Small intestine (tissue), 16 donors: ENCODE results near the gene MRPS7. TPM values are rescaled to one million over a fixed set of nuclear protein-coding genes. Genes with fewer than 3 reads are reported as not detected.

ENCODE experiments used
- DNase-seq, 2 donors: peaks; one replicate each; pipeline versions ENCODE4 v3.0.0 to v3.0.0-alpha.2; 2013
- FAIRE-seq: peaks from 2 replicates; lab custom pipeline; 2012; peaks lifted over from hg19 to GRCh38; lab: Jason Lieb, UNC
- H3K27ac ChIP-seq, 3 donors: one replicate each; pipeline ENCODE4 v1.5.1; 2013; ENCODE audit warnings: low read length in 2 of 3, mild to moderate bottlenecking in 2 of 3, control low read depth in 1 of 3, inconsistent platforms in 1 of 3, low read depth in 1 of 3, moderate library complexity in 1 of 3
- H3K27me3 ChIP-seq, 3 donors: one replicate each; pipeline ENCODE4 v1.6.1; 2013; ENCODE audit warnings: low read length in 3 of 3, inconsistent platforms in 1 of 3; ENCODE audit not compliant: control insufficient read depth in 3 of 3, insufficient read depth in 3 of 3
- H3K36me3 ChIP-seq, 3 donors: one replicate each; pipeline ENCODE4 v1.6.1; 2013; ENCODE audit warnings: low read length in 3 of 3, inconsistent platforms in 1 of 3, low read depth in 1 of 3, mild to moderate bottlenecking in 1 of 3, moderate library complexity in 1 of 3; ENCODE audit not compliant: control insufficient read depth in 3 of 3, insufficient read depth in 2 of 3
- H3K4me1 ChIP-seq, 3 donors: one replicate each; pipeline ENCODE4 v1.6.1; 2013; ENCODE audit warnings: low read length in 2 of 3, inconsistent platforms in 1 of 3, low read depth in 1 of 3, mild to moderate bottlenecking in 1 of 3, moderate library complexity in 1 of 3; ENCODE audit not compliant: control insufficient read depth in 3 of 3, insufficient read depth in 2 of 3
- H3K4me3 ChIP-seq, 3 donors: one replicate each; pipeline ENCODE4 v1.5.1; 2013; ENCODE audit warnings: low read length in 3 of 3, control low read depth in 1 of 3, inconsistent platforms in 1 of 3, low read depth in 1 of 3, mild to moderate bottlenecking in 1 of 3, moderate library complexity in 1 of 3
- H3K9me3 ChIP-seq, 2 donors: one replicate each; pipeline ENCODE4 v1.6.1; 2013; ENCODE audit warnings: low read depth in 1 of 2, low read length in 1 of 2; ENCODE audit not compliant: control insufficient read depth in 2 of 2, insufficient read depth in 1 of 2
- WGBS, 3 donors: extraction: QIAGEN DNeasy Blood & Tissue Kit; methylation state at CpG; one replicate each; pipeline ENCODE4 v1.1.7; 2013; 5-methylcytosine and 5-hydroxymethylcytosine counted together
- long read RNA-seq, 10 donors: transcript quantifications; one replicate each; lab custom pipeline, GENCODE V29; 2026
- polyA plus RNA-seq, 4 donors: library from polyadenylated mRNA; stranded (reverse) in 3 of 4; unstranded in 1 of 4; fragments of 200-250 nt in 3 of 4; fragments of 120-200 nt in 1 of 4; gene quantifications; one replicate each; pipeline versions ENCODE4 v1.2.1 to v1.2.3, GENCODE V29; 2013
- donor health status: healthy with polysubstance abuse.
- donor health status: control.
- donor health status: control.
- donor health status: Bipolar disorder and iron deficiency.
- donor health status: healthy.

MRPS7 gene
- 10 to 100 TPM; 55.9 to 88.6 (median 74.4) TPM for polyA plus RNA-seq
- long read RNA-seq, donor 1, result 0 reads
- long read RNA-seq, donor 2, transcript MRPS7-201 (5 exons, 1,406 nt), result major isoform, 24 of 24 reads
- long read RNA-seq, donor 2, partial matches to known transcripts, result 0 of 24 reads
- long read RNA-seq, donor 2, other reads (novel, unspliced or antisense), result 0 of 24 reads
- long read RNA-seq, donor 3, transcript MRPS7-201 (5 exons, 1,406 nt), result major isoform, 22 of 23 reads
- long read RNA-seq, donor 3, partial matches to known transcripts, result 0 of 23 reads
- long read RNA-seq, donor 3, other reads (novel, unspliced or antisense), result 0 of 23 reads
- long read RNA-seq, donor 4, partial matches to known transcripts, result 0 of 2 reads
- long read RNA-seq, donor 4, other reads (novel, unspliced or antisense), result 0 of 2 reads
- long read RNA-seq, donor 5, transcript MRPS7-201 (5 exons, 1,406 nt), result major isoform, 11 of 15 reads
- long read RNA-seq, donor 5, partial matches to known transcripts, result 0 of 15 reads
- long read RNA-seq, donor 5, other reads (novel, unspliced or antisense), result 0 of 15 reads
- long read RNA-seq, donor 6, transcript MRPS7-201 (5 exons, 1,406 nt), result major isoform, 29 of 63 reads
- long read RNA-seq, donor 6, transcript MRPS7-203 (4 exons, 1,638 nt), result minor isoform, 5 of 63 reads
- long read RNA-seq, donor 6, partial matches to known transcripts, result 27 of 63 reads
- long read RNA-seq, donor 6, other reads (novel, unspliced or antisense), result 0 of 63 reads
- long read RNA-seq, donor 7, transcript MRPS7-201 (5 exons, 1,406 nt), result major isoform, 100 of 168 reads
- long read RNA-seq, donor 7, transcript MRPS7-203 (4 exons, 1,638 nt), result minor isoform, 7 of 168 reads
- long read RNA-seq, donor 7, partial matches to known transcripts, result 55 of 168 reads
- long read RNA-seq, donor 7, other reads (novel, unspliced or antisense), result 5 of 168 reads
- long read RNA-seq, donor 8, transcript MRPS7-201 (5 exons, 1,406 nt), result major isoform, 6 of 7 reads
- long read RNA-seq, donor 8, partial matches to known transcripts, result 0 of 7 reads
- long read RNA-seq, donor 8, other reads (novel, unspliced or antisense), result 0 of 7 reads
- long read RNA-seq, donor 9, transcript MRPS7-201 (5 exons, 1,406 nt), result major isoform, 10 of 10 reads
- long read RNA-seq, donor 9, partial matches to known transcripts, result 0 of 10 reads
- long read RNA-seq, donor 9, other reads (novel, unspliced or antisense), result 0 of 10 reads
- long read RNA-seq, donor 10, transcript MRPS7-201 (5 exons, 1,406 nt), result major isoform, 37 of 56 reads
- long read RNA-seq, donor 10, partial matches to known transcripts, result 5 of 56 reads
- long read RNA-seq, donor 10, other reads (novel, unspliced or antisense), result 13 of 56 reads

DNA sequence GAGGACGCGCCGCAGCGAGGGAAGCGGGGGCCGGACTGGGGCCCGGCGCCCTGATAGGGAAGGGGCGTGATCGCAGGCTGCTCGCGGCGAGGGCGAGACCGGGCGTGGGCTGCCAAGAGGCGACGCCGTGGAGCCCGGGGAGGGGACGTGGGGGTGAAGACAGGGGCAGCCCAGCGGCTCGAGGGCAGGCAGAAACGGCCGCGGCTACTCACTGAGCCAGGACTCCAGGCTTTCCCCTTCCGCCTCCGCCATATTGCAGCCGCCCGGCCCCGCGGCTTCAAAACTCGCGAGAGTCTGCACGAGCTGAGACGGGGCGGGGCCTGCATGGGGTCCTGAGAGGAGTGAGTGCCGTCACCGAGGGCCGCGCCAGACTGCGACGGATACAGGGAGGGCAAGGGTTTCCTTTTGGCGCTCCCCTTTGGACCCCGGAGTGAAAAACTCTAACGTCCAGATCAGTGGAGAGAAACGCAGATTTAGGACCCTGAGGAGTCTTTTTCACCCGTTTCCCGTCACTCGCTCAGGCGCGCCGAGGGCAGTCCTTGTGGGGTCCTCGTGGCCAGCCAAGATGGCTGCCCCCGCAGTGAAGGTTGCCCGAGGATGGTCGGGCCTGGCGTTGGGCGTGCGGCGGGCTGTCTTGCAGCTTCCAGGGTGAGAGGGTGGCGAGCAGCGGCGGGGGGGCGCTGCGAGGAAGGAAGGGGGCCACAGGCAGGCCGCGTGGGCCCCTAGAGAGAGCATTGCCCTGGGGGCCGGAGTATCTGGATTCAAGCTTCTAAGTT is at the start of gene MRPS7, which contains the start of gene GGA3:
Gene MRPS7, plus strand, starts transcription at position 544 of the 776 bp plus-strand sequence. Its CDS starts 22 bp downstream, at position 566.
Gene GGA3, minus strand, starts transcription at position 271 of the 776 bp plus-strand sequence. Its CDS starts 19 bp downstream, at position 252.
- FAIRE-seq (no peak), DNase-seq (peak; percentile 95 to 98)
- H3K27me3 ChIP-seq, result no peaks in the 10 kb centered on the region
- peak within 1 kb of the TSS; percentile 81 to 99 (median 93) for H3K27ac ChIP-seq
- H3K9me3 ChIP-seq, result no peaks in the 10 kb centered on the region
- 0 to 1% (median 1%) methylated on average over 56 to 68 of the region's 69 CpGs for WGBS, 3 donors
- peaks cover 4 to 18% (median 9%) of the 10 kb centered on the region in 3 donors for H3K4me1 ChIP-seq
- H3K36me3 ChIP-seq, result peaks cover 0 to 33% (median 4%) of the 10 kb centered on the region in 3 donors
- peak within 1 kb of the TSS; percentile 84 to 94 (median 93) for H3K4me3 ChIP-seq

DNA sequence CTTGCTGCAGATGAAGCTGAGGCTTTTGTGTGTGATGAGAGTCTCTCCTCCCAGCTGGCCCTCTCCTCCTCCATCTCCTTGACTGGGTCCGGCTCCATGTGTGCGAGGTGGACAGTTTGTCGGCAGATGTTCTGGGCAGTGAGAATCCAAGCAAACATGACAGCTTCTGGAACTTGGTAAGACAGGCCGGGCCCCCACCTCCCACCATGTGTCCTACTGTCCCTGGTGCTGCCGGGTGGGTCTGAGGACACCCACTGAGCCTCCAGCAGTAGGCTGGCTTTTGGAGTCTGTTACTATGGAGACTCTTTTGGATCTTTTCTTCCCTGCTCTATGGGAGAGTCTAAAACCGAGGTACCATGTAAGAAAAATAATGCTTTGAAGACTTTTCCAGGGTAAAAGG is 43.5 kb upstream of the MRPS7 start:
- Histone ChIP-seq H3K9me3 (no peaks in the 10 kb centered on the region), H3K27ac (no peak overlapping the region), H3K27me3 (no peaks in the 10 kb centered on the region), H3K36me3 (peaks cover 13 to 73% (median 15%) of the 10 kb centered on the region in 3 donors), H3K4me1 (no peaks in the 10 kb centered on the region), H3K4me3 (no peak overlapping the region)
- FAIRE-seq (no peak), DNase-seq (no peak)
- 92 to 94% (median 94%) methylated on average over 6 of the region's 6 CpGs for whole genome bisulfite sequencing, 3 donors

DNA sequence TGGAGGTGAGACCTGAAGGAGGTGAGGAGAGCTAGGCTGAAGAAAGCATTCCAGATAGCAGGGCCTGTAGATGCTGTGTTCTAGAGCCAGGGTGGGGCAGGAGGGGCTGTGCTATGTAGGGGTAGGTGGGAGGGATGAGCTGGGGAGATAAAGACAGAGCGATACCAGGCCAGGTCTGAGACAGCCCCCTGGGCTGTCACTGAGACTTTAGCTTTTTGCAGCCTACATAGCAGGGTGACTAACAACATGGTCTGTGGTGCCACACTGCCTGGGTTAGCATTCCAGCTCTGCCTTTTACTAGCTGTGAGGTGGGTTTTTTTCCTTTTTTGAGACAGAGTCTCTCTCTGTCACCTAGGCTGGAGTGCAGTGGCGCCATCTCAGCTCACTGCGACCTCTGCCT is 41.9 kb upstream of the MRPS7 start:
- Histone ChIP-seq H3K36me3 (peaks cover 11 to 75% (median 11%) of the 10 kb centered on the region in 3 donors), H3K27ac (no peak overlapping the region), H3K4me3 (no peak overlapping the region), H3K27me3 (no peaks in the 10 kb centered on the region), H3K9me3 (no peaks in the 10 kb centered on the region), H3K4me1 (no peaks in the 10 kb centered on the region)
- no peak for DNase-seq
- FAIRE-seq, result no peak
- WGBS, 3 donors, result 96 to 100% (median 99%) methylated on average over 3 of the region's 3 CpGs

DNA sequence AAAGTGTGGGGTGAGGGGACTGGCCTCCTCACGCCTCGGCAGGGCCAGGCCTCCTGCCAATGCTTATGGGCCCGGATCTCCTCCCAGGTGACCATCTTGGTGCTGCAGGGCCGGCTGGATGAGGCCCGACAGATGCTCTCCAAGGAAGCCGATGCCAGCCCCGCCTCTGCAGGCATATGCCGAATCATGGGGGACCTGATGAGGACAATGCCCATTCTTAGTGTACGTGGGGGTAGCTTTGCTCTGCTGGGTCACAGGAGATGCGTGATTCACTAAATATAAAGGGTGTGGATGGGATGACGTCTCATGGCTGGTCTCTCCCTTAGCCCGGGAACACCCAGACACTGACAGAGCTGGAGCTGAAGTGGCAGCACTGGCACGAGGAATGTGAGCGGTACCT is 36.7 kb upstream of the MRPS7 start:
- H3K9me3 ChIP-seq, result no peaks in the 10 kb centered on the region
- no peak for DNase-seq
- no peak overlapping the region for H3K4me3 ChIP-seq
- 84 to 86% (median 85%) methylated on average over 14 of the region's 14 CpGs for WGBS, 3 donors
- FAIRE-seq, result no peak
- H3K36me3 ChIP-seq, result peaks cover 12 to 79% (median 20%) of the 10 kb centered on the region in 3 donors
- no peaks in the 10 kb centered on the region for H3K4me1 ChIP-seq
- no peaks in the 10 kb centered on the region for H3K27me3 ChIP-seq
- no peak overlapping the region for H3K27ac ChIP-seq

DNA sequence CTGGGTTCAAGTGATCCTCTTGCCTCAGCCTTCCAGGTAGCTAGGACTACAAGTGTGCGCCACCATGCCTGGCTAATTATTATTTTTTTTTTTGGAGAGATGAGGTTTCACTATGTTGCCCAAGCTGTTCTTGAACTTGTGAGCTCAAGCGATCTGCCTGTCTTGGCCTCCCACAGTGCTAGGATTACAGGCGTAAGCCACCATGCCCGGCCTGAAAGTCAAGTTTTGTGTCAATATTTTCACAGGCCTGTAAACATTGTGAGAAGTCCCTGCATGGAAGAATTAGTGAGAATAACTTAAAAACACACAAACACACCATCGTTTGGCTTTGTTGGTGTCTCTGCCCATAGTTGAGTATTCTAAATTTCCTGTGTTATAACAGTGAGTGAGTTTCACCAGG is 34.0 kb upstream of the MRPS7 start:
- Histone ChIP-seq H3K9me3 (no peaks in the 10 kb centered on the region), H3K4me1 (no peaks in the 10 kb centered on the region), H3K27ac (no peak overlapping the region), H3K4me3 (no peak overlapping the region), H3K36me3 (peaks cover 14 to 89% (median 23%) of the 10 kb centered on the region in 3 donors), H3K27me3 (no peaks in the 10 kb centered on the region)
- DNase-seq (no peak), FAIRE-seq (no peak)
- WGBS, 3 donors, result 87 to 89% (median 87%) methylated on average over 5 of the region's 5 CpGs

DNA sequence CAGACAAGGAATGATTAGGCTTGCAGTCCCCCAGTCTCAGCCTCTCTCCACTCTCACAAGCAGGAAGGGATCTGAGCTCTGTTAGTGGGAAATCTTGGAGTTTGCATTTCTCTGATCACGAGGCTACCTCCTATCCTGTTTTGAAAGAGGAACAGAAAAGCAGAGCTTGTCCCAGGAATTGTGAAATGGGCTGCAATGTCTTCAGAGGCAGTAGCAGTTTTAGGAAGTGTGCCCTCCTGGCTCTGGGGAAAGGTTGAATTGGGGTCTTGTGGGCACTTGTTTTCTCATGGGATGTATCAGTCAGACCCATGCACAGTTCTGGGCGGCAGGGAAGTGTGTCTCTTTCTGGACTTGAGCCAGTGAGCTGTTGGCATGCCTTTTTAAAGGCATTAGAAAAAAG is 33.4 kb upstream of the MRPS7 start:
- no peak overlapping the region for H3K27ac ChIP-seq
- no peaks in the 10 kb centered on the region for H3K27me3 ChIP-seq
- no peak overlapping the region for H3K4me3 ChIP-seq
- H3K36me3 ChIP-seq, result peaks cover 14 to 93% (median 27%) of the 10 kb centered on the region in 3 donors
- FAIRE-seq (no peak), DNase-seq (no peak)
- 70 to 73% (median 70%) methylated on average over 2 of the region's 2 CpGs for WGBS, 3 donors
- H3K4me1 ChIP-seq, result no peaks in the 10 kb centered on the region
- H3K9me3 ChIP-seq, result no peaks in the 10 kb centered on the region

DNA sequence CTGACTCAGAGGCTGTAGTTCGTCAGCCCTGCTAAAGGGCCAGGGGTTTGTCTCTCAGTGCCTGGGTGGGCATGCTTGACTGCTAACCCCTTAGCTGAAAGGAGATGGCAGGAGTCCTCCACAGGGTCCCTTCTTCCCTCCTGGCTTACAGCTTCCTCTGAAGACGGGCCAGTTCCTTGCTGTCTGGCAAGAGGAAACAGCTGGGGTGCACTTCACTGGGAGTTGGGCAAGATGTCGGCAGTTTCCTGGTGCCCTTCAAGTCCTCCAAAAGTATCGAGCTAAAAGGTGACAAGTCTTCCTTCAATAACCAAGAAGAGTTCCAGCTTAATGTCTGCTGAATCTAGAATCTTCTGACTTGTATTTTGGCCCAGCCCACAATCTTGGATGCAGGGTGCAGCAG is 32.8 kb upstream of the MRPS7 start:
- Histone ChIP-seq H3K27ac (peak overlapping the region in 1 of 3 donors; percentile 24), H3K27me3 (no peaks in the 10 kb centered on the region), H3K36me3 (peaks cover 14 to 93% (median 27%) of the 10 kb centered on the region in 3 donors), H3K9me3 (no peaks in the 10 kb centered on the region), H3K4me3 (no peak overlapping the region), H3K4me1 (no peaks in the 10 kb centered on the region)
- no peak for DNase-seq
- 78 to 83% (median 83%) methylated on average over 4 of the region's 4 CpGs for WGBS, 3 donors
- FAIRE-seq, result no peak
